Neuronal stem cell (in vitro differentiated cells): ENCODE measurements around the gene MESD.
A peak's percentile ranks its signal among the peaks of the same experiment; 100 is the strongest.

Experiments
- DNase-seq: peaks from one replicate; pipeline ENCODE4 v3.0.0-alpha.2; 2013; ENCODE audit warnings: low spot score
- H2AFZ ChIP-seq: one replicate; pipeline ENCODE4 v1.6.1; 2013; ENCODE audit warnings: mild to moderate bottlenecking, low read length, inconsistent platforms
- H2AK5ac ChIP-seq: 2 replicates; pipeline ENCODE4 v1.6.1; 2013; ENCODE audit warnings: low read depth, mild to moderate bottlenecking, inconsistent platforms, low read length, moderate library complexity, mixed read lengths
- H2BK120ac ChIP-seq: 2 replicates; pipeline ENCODE4 v1.6.1; 2013; ENCODE audit warnings: low read depth, mild to moderate bottlenecking, inconsistent platforms, low read length, moderate library complexity, mixed read lengths
- H2BK12ac ChIP-seq: one replicate; pipeline ENCODE4 v1.6.1; 2013; ENCODE audit warnings: low read length, inconsistent platforms
- H2BK15ac ChIP-seq: 2 replicates; pipeline ENCODE4 v1.6.1; 2013; ENCODE audit warnings: mild to moderate bottlenecking, low read length, inconsistent platforms, mixed read lengths
- H2BK5ac ChIP-seq: one replicate; pipeline ENCODE4 v1.6.1; 2013; ENCODE audit warnings: inconsistent platforms, mild to moderate bottlenecking, low read length, moderate library complexity
- H3K14ac ChIP-seq: one replicate; pipeline ENCODE4 v1.6.1; 2013; ENCODE audit warnings: low read length, inconsistent platforms
- H3K18ac ChIP-seq: 2 replicates; pipeline ENCODE4 v1.6.1; 2013; ENCODE audit warnings: low read length, inconsistent platforms
- H3K23ac ChIP-seq: 2 replicates; pipeline ENCODE4 v1.6.1; 2013; ENCODE audit warnings: low read depth, mild to moderate bottlenecking, mixed read lengths, low read length, inconsistent platforms; ENCODE audit not compliant: poor library complexity
- H3K27ac ChIP-seq: replicated peaks from 3 replicates; pipeline ENCODE4 v1.5.1; 2013; ENCODE audit warnings: low read length, inconsistent platforms
- H3K27me3 ChIP-seq, 3 experiments: 2 replicates each; pipeline ENCODE4 v1.6.1; 2013; ENCODE audit warnings: low read length in 3 of 3, mild to moderate bottlenecking in 2 of 3, inconsistent platforms in 1 of 3, low read depth in 1 of 3, mixed read lengths in 1 of 3, moderate library complexity in 1 of 3; ENCODE audit not compliant: control insufficient read depth in 3 of 3, insufficient read depth in 3 of 3
- H3K36me3 ChIP-seq, 2 donors: replicated peaks in 1 of 2; 2 replicates each; pipeline ENCODE4 v1.6.1; 2013; ENCODE audit warnings: low read length in 2 of 2; ENCODE audit not compliant: control insufficient read depth in 2 of 2, insufficient read depth in 2 of 2
- H3K4ac ChIP-seq: 2 replicates; pipeline ENCODE4 v1.6.1; 2013; ENCODE audit warnings: inconsistent platforms, mild to moderate bottlenecking, low read length, moderate library complexity
- H3K4me1 ChIP-seq, 2 donors: 1 replicate in 1 of 2; 2 replicates in 1 of 2; pipeline ENCODE4 v1.6.1; 2013; ENCODE audit warnings: low read length in 2 of 2, low read depth in 1 of 2; ENCODE audit not compliant: control insufficient read depth in 2 of 2, insufficient read depth in 1 of 2
- H3K4me2 ChIP-seq: one replicate; pipeline ENCODE4 v1.6.1; 2013; ENCODE audit warnings: mild to moderate bottlenecking, low read length, inconsistent platforms; ENCODE audit not compliant: insufficient read depth, poor library complexity, severe bottlenecking
- H3K4me3 ChIP-seq, 2 donors: 2 replicates each; pipeline ENCODE4 v1.5.1; 2013; ENCODE audit warnings: low read length in 2 of 2, mild to moderate bottlenecking in 2 of 2, inconsistent platforms in 1 of 2, moderate library complexity in 1 of 2
- H3K79me1 ChIP-seq: one replicate; pipeline ENCODE4 v1.6.1; 2013; ENCODE audit warnings: low read depth, mild to moderate bottlenecking, inconsistent platforms, low read length, moderate library complexity
- H3K9ac ChIP-seq: one replicate; pipeline ENCODE4 v1.6.1; 2013; ENCODE audit warnings: mild to moderate bottlenecking, low read depth, low read length, inconsistent platforms; ENCODE audit not compliant: poor library complexity
- H3K9me3 ChIP-seq, 2 donors: replicated peaks in 1 of 2; 2 replicates each; pipeline versions ENCODE3 to v1.6.1; 2013; ENCODE audit warnings: low read length in 2 of 2, mild to moderate bottlenecking in 2 of 2, inconsistent platforms in 1 of 2, low read depth in 1 of 2, mixed read lengths in 1 of 2, moderate library complexity in 1 of 2; ENCODE audit not compliant: control insufficient read depth in 2 of 2, insufficient read depth in 1 of 2
- H4K8ac ChIP-seq: one replicate; pipeline ENCODE4 v1.6.1; 2013; ENCODE audit warnings: low read depth, mild to moderate bottlenecking, inconsistent platforms, low read length, moderate library complexity
- H4K91ac ChIP-seq: one replicate; pipeline ENCODE4 v1.6.1; 2013; ENCODE audit warnings: low read length, low read depth, mild to moderate bottlenecking, inconsistent platforms; ENCODE audit not compliant: poor library complexity
- WGBS, 2 donors: extraction: QIAGEN DNeasy Blood & Tissue Kit; methylation state at CpG; one replicate each; pipeline ENCODE4 v1.1.7; 2013; ENCODE audit warnings: missing lambda C conversion rate in 2 of 2, mixed read lengths in 1 of 2; ENCODE audit not compliant: insufficient read length in 2 of 2, insufficient replicate concordance in 1 of 2; ENCODE audit errors: extremely low coverage in 2 of 2; 5-methylcytosine and 5-hydroxymethylcytosine counted together

Gene MESD

DNA sequence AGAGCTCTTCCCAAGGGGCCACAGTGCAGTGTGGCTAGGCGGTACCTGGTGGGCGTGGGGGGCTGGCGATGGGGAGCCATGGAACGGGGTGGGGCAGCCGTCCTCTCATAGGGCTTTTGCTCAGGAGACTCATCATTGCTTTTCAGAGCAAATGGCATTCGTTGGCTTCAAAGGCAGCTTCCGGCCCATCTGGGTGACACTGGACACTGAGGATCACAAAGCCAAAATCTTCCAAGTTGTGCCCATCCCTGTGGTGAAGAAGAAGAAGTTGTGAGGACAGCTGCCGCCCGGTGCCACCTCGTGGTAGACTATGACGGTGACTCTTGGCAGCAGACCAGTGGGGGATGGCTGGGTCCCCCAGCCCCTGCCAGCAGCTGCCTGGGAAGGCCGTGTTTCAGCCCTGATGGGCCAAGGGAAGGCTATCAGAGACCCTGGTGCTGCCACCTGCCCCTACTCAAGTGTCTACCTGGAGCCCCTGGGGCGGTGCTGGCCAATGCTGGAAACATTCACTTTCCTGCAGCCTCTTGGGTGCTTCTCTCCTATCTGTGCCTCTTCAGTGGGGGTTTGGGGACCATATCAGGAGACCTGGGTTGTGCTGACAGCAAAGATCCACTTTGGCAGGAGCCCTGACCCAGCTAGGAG lies 40.8 kb downstream of the MESD start:
- Histone ChIP-seq H2BK12ac (no peak overlapping the region), H3K27me3 (no peaks in the 10 kb centered on the region), H3K23ac (no peak overlapping the region), H2BK5ac (no peak overlapping the region), H3K4me1 (no peaks in the 10 kb centered on the region), H2BK15ac (no peak overlapping the region), H3K18ac (no peak overlapping the region), H2BK120ac (no peak overlapping the region), H3K9ac (no peak overlapping the region), H3K36me3 (peaks cover 10 to 54% of the 10 kb centered on the region in 2 donors), H3K9me3 (no peaks in the 10 kb centered on the region), H2AK5ac (no peak overlapping the region), H3K4me2 (no peak overlapping the region), H4K91ac (no peak overlapping the region), H3K14ac (no peak overlapping the region), H3K4ac (no peak overlapping the region), H3K79me1 (no peaks in the 10 kb centered on the region), H4K8ac (peak overlapping the region; percentile 32), H3K4me3 (no peak overlapping the region), H3K27ac (no peak overlapping the region), H2AFZ (no peak overlapping the region)
- WGBS, 2 donors, result no CpG with 5 or more reads among the region's 13 CpGs
- no peak for DNase-seq

DNA sequence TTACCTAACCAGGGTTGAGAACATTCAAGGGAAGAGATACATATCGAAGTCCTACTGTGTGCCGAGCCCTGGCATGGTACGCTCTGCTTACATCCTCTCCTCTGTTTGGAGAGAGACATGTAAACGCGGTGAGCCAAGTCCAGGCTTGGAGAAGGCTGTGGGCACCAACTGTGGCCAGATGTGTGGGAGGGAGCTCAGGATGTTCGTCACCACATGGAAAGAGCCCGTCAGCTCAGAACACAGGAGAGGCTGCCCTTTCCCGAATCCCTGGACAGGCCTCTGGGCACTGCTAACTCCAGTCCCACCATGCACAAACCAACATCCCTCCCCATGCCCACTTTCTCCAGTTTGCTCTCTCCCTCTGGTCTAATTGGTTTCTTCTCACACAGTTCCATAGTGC lies 43.0 kb downstream of the MESD start:
- peaks cover 10 to 52% of the 10 kb centered on the region in 2 donors for H3K36me3 ChIP-seq
- no peak overlapping the region for H2BK12ac ChIP-seq
- no peak for DNase-seq

DNA sequence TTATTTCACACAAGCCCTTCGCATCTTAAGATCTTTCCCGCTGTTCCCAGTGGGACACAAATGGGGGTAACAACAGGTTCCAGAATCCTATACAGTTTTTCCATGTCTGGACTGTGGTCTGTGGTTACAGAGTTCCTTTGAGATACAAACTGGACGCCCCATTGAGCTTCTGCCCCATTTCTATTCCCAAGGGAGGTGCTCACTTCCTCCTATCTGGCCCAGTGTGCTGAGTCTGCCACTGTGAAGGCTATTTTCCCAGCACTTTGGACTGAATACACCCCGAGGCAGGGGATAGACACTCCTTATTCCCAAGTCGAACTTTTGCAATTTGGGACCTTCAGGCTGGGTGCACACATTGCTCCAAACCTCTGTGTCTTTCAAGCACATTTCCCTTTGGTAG lies 44.0 kb downstream of the MESD start:
- no peak overlapping the region for H3K27ac ChIP-seq
- no peaks in the 10 kb centered on the region for H3K9me3 ChIP-seq
- no peak overlapping the region for H4K91ac ChIP-seq
- H3K4me3 ChIP-seq, result no peak overlapping the region
- no peak overlapping the region for H2AFZ ChIP-seq
- DNase-seq, result no peak
- H2BK120ac ChIP-seq, result no peak overlapping the region
- peaks cover 8 to 46% of the 10 kb centered on the region in 2 donors for H3K36me3 ChIP-seq
- H2BK12ac ChIP-seq, result no peak overlapping the region
- no peak overlapping the region for H3K23ac ChIP-seq
- H3K4me2 ChIP-seq, result no peak overlapping the region
- H2AK5ac ChIP-seq, result no peak overlapping the region
- H3K18ac ChIP-seq, result no peak overlapping the region
- H3K4ac ChIP-seq, result no peak overlapping the region
- H3K4me1 ChIP-seq, result no peaks in the 10 kb centered on the region
- no peak overlapping the region for H2BK15ac ChIP-seq
- WGBS, 2 donors, result no CpG with 5 or more reads among the region's 5 CpGs
- H3K79me1 ChIP-seq, result no peaks in the 10 kb centered on the region
- no peaks in the 10 kb centered on the region for H3K27me3 ChIP-seq
- H2BK5ac ChIP-seq, result no peak overlapping the region
- no peak overlapping the region for H3K9ac ChIP-seq
- H4K8ac ChIP-seq, result no peak overlapping the region
- H3K14ac ChIP-seq, result no peak overlapping the region

More for the DNA sequence above, 43.0 kb downstream of the MESD start:
- Histone ChIP-seq H4K8ac (no peak overlapping the region), H2BK120ac (no peak overlapping the region), H2BK15ac (no peak overlapping the region), H3K9me3 (no peaks in the 10 kb centered on the region), H3K4me1 (no peaks in the 10 kb centered on the region), H3K27me3 (no peaks in the 10 kb centered on the region), H4K91ac (no peak overlapping the region), H3K4ac (no peak overlapping the region), H3K4me3 (no peak overlapping the region), H3K18ac (no peak overlapping the region), H3K9ac (no peak overlapping the region), H3K27ac (no peak overlapping the region), H3K14ac (no peak overlapping the region), H2AFZ (no peak overlapping the region), H2AK5ac (no peak overlapping the region), H3K4me2 (no peak overlapping the region), H3K79me1 (no peaks in the 10 kb centered on the region), H2BK5ac (no peak overlapping the region), H3K23ac (no peak overlapping the region)
- WGBS, 2 donors, result no CpG with 5 or more reads among the region's 8 CpGs

DNA sequence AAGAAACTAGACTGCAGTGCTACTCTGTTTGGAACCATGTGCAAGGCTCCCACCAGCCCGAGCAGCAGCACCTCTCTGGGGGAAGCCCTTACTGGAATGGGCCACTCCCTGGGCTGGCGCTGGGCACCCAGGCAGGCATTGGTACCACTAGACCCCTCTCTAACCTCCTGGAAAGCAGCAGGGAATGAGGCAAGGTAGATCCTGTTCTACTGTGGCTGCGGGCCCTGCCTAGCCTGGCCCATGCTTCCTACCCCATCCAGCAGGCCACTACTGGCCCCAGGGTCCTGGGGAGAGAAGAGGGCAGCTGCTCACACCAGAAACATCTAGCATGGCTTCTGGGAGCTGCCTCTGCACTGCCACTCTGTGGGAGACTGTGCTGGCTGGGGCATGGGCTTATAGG lies 44.8 kb downstream of the MESD start:
- Histone ChIP-seq H3K14ac (no peak overlapping the region), H4K8ac (no peak overlapping the region), H3K36me3 (peaks cover 8 to 42% of the 10 kb centered on the region in 2 donors), H2BK15ac (no peak overlapping the region), H2BK5ac (no peak overlapping the region), H3K9ac (peak overlapping the region; percentile 25), H3K27me3 (no peaks in the 10 kb centered on the region), H3K4me1 (no peaks in the 10 kb centered on the region), H3K27ac (no peak overlapping the region), H3K4ac (no peak overlapping the region), H3K79me1 (no peaks in the 10 kb centered on the region), H4K91ac (no peak overlapping the region), H2AK5ac (no peak overlapping the region), H3K9me3 (no peaks in the 10 kb centered on the region), H3K4me2 (no peak overlapping the region), H2BK12ac (no peak overlapping the region), H2BK120ac (peak overlapping the region; percentile 77), H3K18ac (peak overlapping the region; percentile 11), H3K23ac (no peak overlapping the region), H2AFZ (no peak overlapping the region), H3K4me3 (no peak overlapping the region)
- WGBS, 2 donors, result no CpG with 5 or more reads among the region's 3 CpGs
- no peak for DNase-seq
